ENCODE results near the gene CCT5. TPM values are rescaled to one million over a fixed set of nuclear protein-coding genes. Genes with fewer than 3 reads are reported as not detected.

Gene CCT5
- total and polyA plus RNA-seq, 4 donors, result 201 to 261 (median 202) TPM

- no peak for DNase-seq (ENCODE audit: low read depth in 4 of 6, low spot score in 6 of 6)
- Histone ChIP-seq H3K4me3 (ENCODE audit: low read depth, low read length) (no peak overlapping the region), H3K36me3 (ENCODE audit: control insufficient read depth, insufficient read depth, low read length) (peaks cover 23% of the 10 kb centered on the region), H3K4me1 (ENCODE audit: control insufficient read depth, insufficient read depth, low read length) (peaks cover 12% of the 10 kb centered on the region), H3K27me3 (ENCODE audit: control insufficient read depth, insufficient read depth, low read length) (no peaks in the 10 kb centered on the region), H3K27ac (ENCODE audit: low read depth, low read length) (no peak overlapping the region), H3K9me3 (ENCODE audit: control insufficient read depth, insufficient read depth, low read length) (no peaks in the 10 kb centered on the region)
- WGBS (ENCODE audit: insufficient coverage), result no CpG with 5 or more reads among the region's 2 CpGs
Observed at GRCh38 chr5:10254686-10255085, 4.6 kb downstream of the CCT5 start.

GRCh38 chr5:10257870-10258269, 7.8 kb downstream of the CCT5 start:
- DNase-seq (ENCODE audit: low read depth in 4 of 6, low spot score in 6 of 6), result no peak
- 92% methylated on average over 6 of the region's 8 CpGs for WGBS (ENCODE audit: insufficient coverage)
- Histone ChIP-seq H3K9me3 (ENCODE audit: control insufficient read depth, insufficient read depth, low read length) (no peaks in the 10 kb centered on the region), H3K27ac (ENCODE audit: low read depth, low read length) (no peak overlapping the region), H3K4me3 (ENCODE audit: low read depth, low read length) (no peak overlapping the region), H3K36me3 (ENCODE audit: control insufficient read depth, insufficient read depth, low read length) (peaks cover 45% of the 10 kb centered on the region), H3K27me3 (ENCODE audit: control insufficient read depth, insufficient read depth, low read length) (no peaks in the 10 kb centered on the region), H3K4me1 (ENCODE audit: control insufficient read depth, insufficient read depth, low read length) (peaks cover 6% of the 10 kb centered on the region)

- H3K27me3 ChIP-seq (ENCODE audit: control insufficient read depth, insufficient read depth, low read length), result no peaks in the 10 kb centered on the region
- peaks cover 50% of the 10 kb centered on the region for H3K36me3 ChIP-seq (ENCODE audit: control insufficient read depth, insufficient read depth, low read length)
- DNase-seq (ENCODE audit: low read depth in 4 of 6, low spot score in 6 of 6), result no peak
- H3K27ac ChIP-seq (ENCODE audit: low read depth, low read length), result no peak overlapping the region
- WGBS (ENCODE audit: insufficient coverage), result 95% methylated on average over 5 of the region's 5 CpGs
- H3K9me3 ChIP-seq (ENCODE audit: control insufficient read depth, insufficient read depth, low read length), result no peaks in the 10 kb centered on the region
- H3K4me3 ChIP-seq (ENCODE audit: low read depth, low read length), result no peak overlapping the region
- H3K4me1 ChIP-seq (ENCODE audit: control insufficient read depth, insufficient read depth, low read length), result no peaks in the 10 kb centered on the region
Observed at GRCh38 chr5:10259899-10260298, 9.8 kb downstream of the CCT5 start.

GRCh38 chr5:10261065-10261464, 11.0 kb downstream of the CCT5 start:
- 85% methylated on average over 9 of the region's 9 CpGs for WGBS (ENCODE audit: insufficient coverage)
- no peak for DNase-seq (ENCODE audit: low read depth in 4 of 6, low spot score in 6 of 6)
- no peak overlapping the region for H3K4me3 ChIP-seq (ENCODE audit: low read depth, low read length)
- H3K4me1 ChIP-seq (ENCODE audit: control insufficient read depth, insufficient read depth, low read length), result no peaks in the 10 kb centered on the region
- peaks cover 44% of the 10 kb centered on the region for H3K36me3 ChIP-seq (ENCODE audit: control insufficient read depth, insufficient read depth, low read length)
- no peaks in the 10 kb centered on the region for H3K27me3 ChIP-seq (ENCODE audit: control insufficient read depth, insufficient read depth, low read length)
- no peak overlapping the region for H3K27ac ChIP-seq (ENCODE audit: low read depth, low read length)
- H3K9me3 ChIP-seq (ENCODE audit: control insufficient read depth, insufficient read depth, low read length), result no peaks in the 10 kb centered on the region

GRCh38 chr5:10262121-10262774, 12.2 kb downstream of the CCT5 start:
- Histone ChIP-seq H3K36me3 (ENCODE audit: control insufficient read depth, insufficient read depth, low read length) (peaks cover 40% of the 10 kb centered on the region), H3K4me1 (ENCODE audit: control insufficient read depth, insufficient read depth, low read length) (no peaks in the 10 kb centered on the region), H3K4me3 (ENCODE audit: low read depth, low read length) (no peak overlapping the region), H3K27ac (ENCODE audit: low read depth, low read length) (no peak overlapping the region), H3K9me3 (ENCODE audit: control insufficient read depth, insufficient read depth, low read length) (no peaks in the 10 kb centered on the region), H3K27me3 (ENCODE audit: control insufficient read depth, insufficient read depth, low read length) (no peaks in the 10 kb centered on the region)
- 80% methylated on average over 11 of the region's 18 CpGs for WGBS (ENCODE audit: insufficient coverage)
- no peak for DNase-seq (ENCODE audit: low read depth in 4 of 6, low spot score in 6 of 6)

GRCh38 chr5:10262995-10263394, 12.9 kb downstream of the CCT5 start:
- no peak overlapping the region for H3K4me3 ChIP-seq (ENCODE audit: low read depth, low read length)
- no peaks in the 10 kb centered on the region for H3K9me3 ChIP-seq (ENCODE audit: control insufficient read depth, insufficient read depth, low read length)
- H3K27me3 ChIP-seq (ENCODE audit: control insufficient read depth, insufficient read depth, low read length), result no peaks in the 10 kb centered on the region
- DNase-seq (ENCODE audit: low read depth in 4 of 6, low spot score in 6 of 6), result no peak
- H3K27ac ChIP-seq (ENCODE audit: low read depth, low read length), result no peak overlapping the region
- WGBS (ENCODE audit: insufficient coverage), result 98% methylated on average over 11 of the region's 11 CpGs
- no peaks in the 10 kb centered on the region for H3K4me1 ChIP-seq (ENCODE audit: control insufficient read depth, insufficient read depth, low read length)
- peaks cover 40% of the 10 kb centered on the region for H3K36me3 ChIP-seq (ENCODE audit: control insufficient read depth, insufficient read depth, low read length)

- no peak for DNase-seq (ENCODE audit: low read depth in 4 of 6, low spot score in 6 of 6)
- Histone ChIP-seq H3K27ac (ENCODE audit: low read depth, low read length) (no peak overlapping the region), H3K9me3 (ENCODE audit: control insufficient read depth, insufficient read depth, low read length) (no peaks in the 10 kb centered on the region), H3K4me3 (ENCODE audit: low read depth, low read length) (no peak overlapping the region), H3K27me3 (ENCODE audit: control insufficient read depth, insufficient read depth, low read length) (no peaks in the 10 kb centered on the region), H3K4me1 (ENCODE audit: control insufficient read depth, insufficient read depth, low read length) (no peaks in the 10 kb centered on the region), H3K36me3 (ENCODE audit: control insufficient read depth, insufficient read depth, low read length) (peaks cover 29% of the 10 kb centered on the region)
- no CpG with 5 or more reads among the region's 3 CpGs for WGBS (ENCODE audit: insufficient coverage)
Observed at GRCh38 chr5:10264604-10265003, 14.5 kb downstream of the CCT5 start.

- H3K27ac ChIP-seq (ENCODE audit: low read depth, low read length), result no peak overlapping the region
- H3K4me3 ChIP-seq (ENCODE audit: low read depth, low read length), result no peak overlapping the region
- H3K9me3 ChIP-seq (ENCODE audit: control insufficient read depth, insufficient read depth, low read length), result no peaks in the 10 kb centered on the region
- H3K4me1 ChIP-seq (ENCODE audit: control insufficient read depth, insufficient read depth, low read length), result no peaks in the 10 kb centered on the region
- H3K36me3 ChIP-seq (ENCODE audit: control insufficient read depth, insufficient read depth, low read length), result peaks cover 23% of the 10 kb centered on the region
- WGBS (ENCODE audit: insufficient coverage), result 92% methylated on average over 2 of the region's 6 CpGs
- no peak for DNase-seq (ENCODE audit: low read depth in 4 of 6, low spot score in 6 of 6)
- no peaks in the 10 kb centered on the region for H3K27me3 ChIP-seq (ENCODE audit: control insufficient read depth, insufficient read depth, low read length)
Observed at GRCh38 chr5:10265245-10266109, 15.4 kb downstream of the CCT5 start.

- H3K27ac ChIP-seq (ENCODE audit: low read depth, low read length), result no peak overlapping the region
Observed at GRCh38 chr5:10266137-10266536, 16.1 kb downstream of the CCT5 start.

GRCh38 chr5:10266839-10267238, 16.8 kb downstream of the CCT5 start:
- Histone ChIP-seq H3K4me1 (ENCODE audit: control insufficient read depth, insufficient read depth, low read length) (no peaks in the 10 kb centered on the region), H3K4me3 (ENCODE audit: low read depth, low read length) (no peak overlapping the region), H3K27me3 (ENCODE audit: control insufficient read depth, insufficient read depth, low read length) (no peaks in the 10 kb centered on the region), H3K9me3 (ENCODE audit: control insufficient read depth, insufficient read depth, low read length) (no peaks in the 10 kb centered on the region), H3K36me3 (ENCODE audit: control insufficient read depth, insufficient read depth, low read length) (peaks cover 13% of the 10 kb centered on the region), H3K27ac (ENCODE audit: low read depth, low read length) (no peak overlapping the region)
- DNase-seq (ENCODE audit: low read depth in 4 of 6, low spot score in 6 of 6), result no peak
- WGBS (ENCODE audit: insufficient coverage), result 87% methylated on average over 3 of the region's 4 CpGs

More at GRCh38 chr5:10266137-10266536, 16.1 kb downstream of the CCT5 start:
- 88% methylated on average over 1 of the region's 4 CpGs for WGBS (ENCODE audit: insufficient coverage)
- DNase-seq (ENCODE audit: low read depth in 4 of 6, low spot score in 6 of 6), result no peak
- no peaks in the 10 kb centered on the region for H3K9me3 ChIP-seq (ENCODE audit: control insufficient read depth, insufficient read depth, low read length)
- no peaks in the 10 kb centered on the region for H3K27me3 ChIP-seq (ENCODE audit: control insufficient read depth, insufficient read depth, low read length)
- H3K4me3 ChIP-seq (ENCODE audit: low read depth, low read length), result no peak overlapping the region
- peaks cover 18% of the 10 kb centered on the region for H3K36me3 ChIP-seq (ENCODE audit: control insufficient read depth, insufficient read depth, low read length)
- no peaks in the 10 kb centered on the region for H3K4me1 ChIP-seq (ENCODE audit: control insufficient read depth, insufficient read depth, low read length)

Data from spinal cord (tissue), 10 donors.